GM21360 (cell line): ENCODE results near the gene PHF21B.

ENCODE experiments used
- ATAC-seq: cut with Tn5 transposase; IDR thresholded peaks from one replicate; pipeline ENCODE4 v1.9.1; 2021; ENCODE audit warnings: mild to moderate bottlenecking, moderate library complexity; ENCODE audit not compliant: unreplicated experiment

Gene PHF21B

DNA sequence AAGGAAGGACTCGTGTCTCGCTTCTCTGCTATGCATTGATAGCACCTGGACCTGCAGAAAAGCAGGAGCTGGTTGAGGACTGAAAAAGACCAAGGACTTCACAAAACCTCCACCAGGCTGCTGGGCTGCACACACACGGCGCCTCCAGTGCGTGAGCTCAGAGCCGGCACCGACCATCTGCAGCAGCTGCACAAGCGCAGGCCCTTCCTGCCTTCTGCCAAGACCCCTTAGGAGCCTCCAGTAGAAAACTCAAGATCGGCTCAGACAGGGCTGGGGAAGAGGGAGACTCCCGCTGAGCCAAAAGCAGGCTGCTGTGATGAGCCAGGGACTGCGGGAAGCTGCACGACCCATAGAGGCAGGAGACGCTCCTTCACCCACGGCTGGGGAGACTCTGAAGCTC lies 70.9 kb downstream of the PHF21B start:
- no peak for ATAC-seq

DNA sequence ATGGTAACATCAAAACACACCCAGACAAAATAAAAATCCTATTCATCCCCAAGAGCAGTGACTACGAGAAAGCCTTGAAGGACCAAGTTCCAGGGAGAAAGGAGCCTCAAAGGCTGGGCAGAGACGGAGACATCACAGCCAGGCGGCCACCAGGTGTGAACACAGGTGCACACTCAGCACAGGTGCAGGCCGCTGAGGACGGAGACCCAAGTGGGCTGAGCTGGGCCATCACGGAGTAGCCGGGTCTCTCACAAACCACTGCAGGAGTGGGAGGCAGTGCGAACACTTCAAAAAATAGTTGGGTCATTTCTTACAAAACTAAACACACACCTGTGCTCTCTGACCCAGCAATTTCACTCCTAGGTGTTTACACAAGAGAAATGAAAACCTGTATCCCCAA lies 72.6 kb downstream of the PHF21B start:
- ATAC-seq = no peak

DNA sequence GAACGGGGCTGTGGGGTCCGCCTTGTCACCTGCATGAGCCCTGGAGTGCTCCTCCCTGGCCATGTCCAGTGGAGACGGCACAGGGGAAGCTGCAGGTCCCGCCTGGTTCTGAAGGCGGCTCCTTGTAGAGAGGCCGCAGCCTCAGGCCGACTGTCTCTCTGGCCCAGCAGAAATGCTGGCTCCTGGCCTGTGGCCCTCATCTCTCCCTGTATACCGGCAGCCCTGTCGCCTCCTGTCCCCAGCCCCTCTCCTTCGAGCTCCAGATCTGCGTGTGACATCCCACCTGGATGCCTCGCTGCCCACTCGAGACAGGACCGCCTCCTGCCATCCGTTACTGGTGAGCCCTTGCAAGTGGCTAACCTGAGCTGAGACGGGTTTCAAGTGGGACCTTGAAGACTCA lies 73.6 kb downstream of the PHF21B start:
- no peak for ATAC-seq

DNA sequence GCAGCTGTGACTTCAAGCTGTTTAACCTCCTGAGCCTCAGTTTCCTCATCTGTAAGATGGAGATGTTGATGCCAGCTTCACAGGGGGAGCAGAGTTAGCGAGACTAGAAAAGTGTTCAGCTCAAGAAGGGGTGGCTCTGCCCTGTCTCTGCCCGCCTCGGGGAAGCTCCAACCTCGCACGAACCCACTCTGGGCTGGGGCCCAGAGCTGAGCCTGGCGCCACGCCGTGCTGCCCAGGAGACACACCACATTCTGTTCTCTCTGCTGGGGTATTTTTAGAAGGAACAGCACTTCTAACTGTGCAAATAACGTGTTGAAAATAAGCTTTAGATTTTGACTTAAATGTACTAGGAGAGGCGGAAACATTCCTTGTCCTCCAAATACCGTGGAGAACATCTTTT lies 74.1 kb downstream of the PHF21B start:
- ATAC-seq = no peak

DNA sequence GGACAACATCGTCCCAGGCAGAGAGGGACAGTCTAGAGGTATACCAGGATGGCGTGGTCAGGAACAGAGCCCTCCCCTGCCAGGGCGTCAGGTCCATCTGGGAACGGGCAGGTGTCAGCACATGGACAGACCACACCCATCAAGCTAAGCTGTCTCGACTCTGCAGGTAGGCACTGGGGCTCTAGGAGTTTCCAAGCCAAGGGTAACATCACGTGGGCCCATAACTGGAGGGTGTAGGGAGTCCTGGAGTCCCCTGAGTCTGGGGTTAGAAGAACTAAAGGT lies 75.4 kb downstream of the PHF21B start:
- ATAC-seq = no peak

DNA sequence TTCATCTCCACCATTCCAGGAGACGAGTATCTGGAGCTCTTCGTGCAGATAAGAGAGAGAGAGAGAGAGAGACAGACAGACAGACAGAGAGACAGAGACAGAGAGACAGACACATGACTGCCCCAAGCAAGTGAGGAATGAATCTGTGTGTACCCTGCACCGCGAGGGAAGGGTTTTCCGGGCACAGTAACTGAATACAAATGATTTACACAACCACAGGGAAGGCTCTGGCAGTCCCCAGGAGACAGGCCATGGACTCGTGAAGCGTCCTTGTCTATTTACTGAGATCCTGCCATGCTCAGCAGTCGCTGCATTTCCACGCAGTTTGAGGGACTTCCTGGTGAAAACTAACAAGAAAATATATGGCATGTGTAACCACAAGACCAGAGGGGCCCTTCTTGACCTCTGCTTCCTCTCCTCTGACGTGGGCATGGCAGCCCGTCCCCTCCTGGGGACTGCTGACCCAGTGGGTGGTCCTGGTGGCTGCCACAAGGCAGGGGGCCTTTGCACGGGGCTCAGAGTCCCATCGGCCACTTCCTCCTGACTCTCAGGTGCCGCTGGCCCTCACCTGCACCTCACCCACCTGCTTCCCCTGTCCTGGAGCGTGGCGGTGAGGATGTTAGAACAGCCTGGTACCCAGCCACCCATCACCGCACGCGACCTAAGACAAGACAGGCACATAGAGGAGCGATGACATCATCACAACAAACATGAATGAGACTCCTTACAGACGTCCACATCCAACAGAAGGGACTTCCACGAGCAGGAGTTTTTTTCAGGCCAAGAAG lies 75.9 kb downstream of the PHF21B start:
- no peak for ATAC-seq

DNA sequence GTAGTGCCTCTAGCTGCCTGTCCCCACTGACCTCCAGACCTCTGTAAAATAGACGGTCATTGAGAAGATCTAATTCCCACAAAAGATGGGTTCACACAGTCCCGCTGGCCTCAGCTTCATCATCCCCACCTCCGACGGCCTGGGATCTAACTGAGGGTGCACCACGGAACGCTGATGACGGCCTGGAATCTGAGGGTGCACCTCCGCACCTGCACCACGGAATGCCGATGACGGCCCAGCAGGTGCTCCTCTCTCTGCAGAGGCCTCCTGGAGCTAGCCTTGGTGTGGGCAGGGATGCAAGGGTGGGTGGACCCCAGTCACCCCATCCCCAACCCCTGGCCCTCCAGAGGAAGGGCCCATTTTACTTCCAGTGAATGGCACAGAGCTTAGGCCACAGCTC lies 77.3 kb downstream of the PHF21B start:
- ATAC-seq = no peak

DNA sequence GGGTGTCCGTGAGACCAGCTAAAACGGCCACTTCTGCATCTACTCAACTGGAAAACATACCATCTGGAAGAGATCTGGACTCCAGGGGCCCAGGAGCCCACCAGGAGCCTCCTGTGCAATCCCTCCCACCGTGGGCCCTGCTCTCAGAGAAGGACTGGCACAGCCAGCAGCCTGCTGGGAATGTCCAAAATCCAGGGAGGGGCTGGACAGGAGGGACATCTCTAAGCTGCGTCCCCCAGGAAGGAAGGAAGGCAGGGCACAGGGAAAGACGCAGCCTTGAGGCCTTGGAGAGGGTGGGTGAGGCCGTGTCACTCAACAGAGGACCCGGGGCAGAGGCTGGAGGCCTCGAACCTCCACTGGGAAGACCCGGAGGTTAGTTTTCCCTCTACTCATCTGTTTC lies 78.0 kb downstream of the PHF21B start:
- ATAC-seq = no peak

DNA sequence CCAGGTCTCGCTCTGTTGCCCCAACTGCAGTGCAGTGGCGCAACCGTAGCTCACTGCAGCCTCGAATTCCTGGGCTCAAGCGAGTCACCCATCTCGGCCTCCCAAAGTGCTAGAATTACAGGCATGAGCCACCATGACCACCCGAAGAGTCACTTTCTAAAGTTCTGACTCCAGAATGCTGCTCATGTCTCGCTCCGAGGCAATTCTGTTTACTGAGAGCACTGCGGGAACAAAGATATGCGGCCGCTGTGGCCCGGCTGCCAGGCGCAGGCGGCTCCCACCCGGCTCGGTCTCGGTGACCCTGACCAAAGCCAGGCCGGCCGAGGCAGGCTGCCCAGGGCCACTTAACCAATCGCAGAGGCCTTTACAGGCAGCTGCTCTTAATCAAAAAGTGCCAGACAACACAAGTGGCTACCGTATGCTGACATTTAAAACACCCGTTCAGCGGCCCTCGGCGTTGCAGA lies 78.7 kb downstream of the PHF21B start:
- ATAC-seq = no peak

DNA sequence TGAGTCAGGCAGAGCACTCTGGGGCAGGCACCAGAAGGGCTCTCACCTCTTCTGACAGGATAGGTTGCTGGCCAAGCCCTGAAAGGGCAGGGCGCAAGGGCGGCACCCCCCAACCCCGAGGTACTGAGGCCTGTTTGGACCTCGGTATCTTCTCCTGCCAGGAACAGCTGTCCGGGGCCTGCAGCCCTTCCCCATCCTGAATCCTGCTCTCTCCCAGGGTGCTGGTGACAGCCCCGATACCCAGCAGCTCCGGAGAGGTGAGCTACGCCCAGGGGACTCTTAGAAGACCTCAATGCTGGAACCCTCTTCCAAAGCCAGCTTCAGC lies 79.1 kb downstream of the PHF21B start:
- no peak for ATAC-seq

DNA sequence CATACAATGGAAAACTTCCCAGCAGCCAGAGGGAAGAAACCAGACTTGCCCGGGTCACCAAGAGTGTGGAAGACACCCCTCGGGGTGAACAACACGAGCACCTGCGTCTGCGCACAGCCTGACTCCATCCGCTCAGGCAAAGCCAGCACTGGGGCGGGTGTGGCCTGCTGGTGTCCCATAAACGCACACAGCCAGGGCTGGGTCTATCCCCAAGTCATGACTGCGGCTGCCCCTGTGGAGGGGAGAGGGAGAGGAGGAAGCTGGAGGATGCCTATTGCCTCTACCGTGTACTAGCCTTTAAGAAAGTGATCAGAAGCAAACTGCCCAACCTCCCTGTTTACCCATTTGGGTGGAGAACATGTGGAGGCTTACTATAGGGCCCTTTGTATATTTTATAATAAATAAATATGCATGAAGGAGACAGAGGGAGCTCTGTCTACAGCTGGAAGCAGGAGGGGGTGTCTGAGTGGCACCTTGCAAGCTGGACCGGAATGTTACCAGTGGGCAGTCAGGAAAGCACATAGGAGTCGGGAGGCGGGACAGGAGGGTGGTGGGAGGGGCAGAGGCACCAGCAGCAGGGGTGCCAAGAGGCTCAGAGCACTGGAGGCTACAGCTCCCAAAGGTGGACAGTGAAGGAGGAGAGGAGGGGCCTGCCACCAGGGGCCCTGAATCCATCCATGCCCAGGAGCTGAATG lies 79.6 kb downstream of the PHF21B start:
- no peak for ATAC-seq

DNA sequence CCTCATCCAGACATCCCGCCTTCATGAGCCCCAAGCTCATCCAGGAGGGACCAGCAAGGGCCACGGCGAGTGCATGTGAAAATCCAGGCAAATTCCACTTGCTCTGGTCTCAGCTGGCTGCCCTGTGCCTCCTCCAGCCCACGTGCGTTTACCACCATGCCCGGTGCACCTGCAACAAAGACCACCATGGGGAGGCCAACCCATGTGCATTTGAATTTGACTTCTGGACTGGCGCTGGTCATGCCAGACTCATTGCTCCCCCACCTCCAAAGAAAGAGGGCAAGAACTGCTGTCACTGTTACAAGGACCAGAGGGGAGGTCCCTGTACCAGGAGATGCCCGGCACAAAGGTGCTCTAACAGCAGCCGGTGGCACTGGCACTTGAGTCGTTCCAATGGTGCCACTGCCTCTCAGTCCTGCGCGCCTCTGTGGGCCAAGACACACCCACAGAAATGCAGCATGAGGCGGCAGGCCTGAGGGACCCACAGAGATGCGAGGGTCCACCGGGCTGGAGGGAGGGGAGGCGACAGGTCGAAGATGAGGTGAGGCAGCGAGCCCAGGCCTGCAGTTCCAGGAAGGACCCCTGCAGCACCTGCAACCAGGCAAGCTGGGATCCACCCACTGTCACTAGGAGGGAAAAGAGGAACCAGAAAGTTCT lies 80.3 kb downstream of the PHF21B start:
- no peak for ATAC-seq

DNA sequence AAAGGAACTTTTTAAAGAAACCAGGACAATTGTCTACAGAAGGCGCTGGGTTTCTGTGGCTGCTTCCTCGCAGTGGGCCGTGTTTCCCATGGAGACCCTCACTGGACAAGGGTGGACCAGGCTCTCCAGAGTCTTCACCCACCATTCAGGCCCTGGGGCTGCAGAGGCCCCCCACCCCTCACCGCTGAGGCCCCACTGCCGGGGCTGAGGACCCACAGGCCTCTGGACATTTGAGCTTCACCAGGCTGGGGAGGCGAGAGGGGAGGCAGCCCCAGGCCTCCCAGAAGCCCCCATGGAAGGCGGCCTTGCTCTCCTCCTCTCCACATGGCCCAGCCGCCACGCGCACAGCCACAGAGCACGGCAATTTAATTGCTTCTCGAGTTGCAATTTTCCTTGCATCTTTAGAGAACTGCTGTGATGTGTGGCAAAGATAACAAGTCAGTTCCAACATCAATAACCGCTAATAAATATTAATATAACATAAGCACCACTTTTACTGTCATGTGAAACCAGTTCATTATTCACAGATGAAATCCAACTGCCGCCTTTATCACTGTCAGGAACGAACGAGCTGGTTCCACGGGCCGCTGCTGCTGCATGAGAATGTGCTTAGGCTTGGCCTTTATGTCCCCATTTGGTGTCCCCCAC lies 81.0 kb downstream of the PHF21B start:
- no peak for ATAC-seq

DNA sequence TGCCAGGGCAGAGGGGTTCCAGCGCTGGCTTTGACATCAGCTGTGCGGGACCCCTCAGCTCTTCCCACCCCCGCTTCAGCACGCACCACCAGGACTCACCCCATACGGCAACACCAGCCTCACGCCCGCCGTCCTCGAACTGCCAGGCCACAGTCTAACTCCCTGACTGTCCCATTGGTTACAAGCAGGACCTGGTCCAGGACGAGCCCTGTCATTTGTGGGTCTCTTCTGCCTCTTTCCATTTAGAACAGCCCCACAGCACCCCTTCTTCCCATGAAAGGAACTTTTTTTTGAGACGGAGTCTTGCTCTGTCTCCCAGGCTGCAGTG lies 81.7 kb downstream of the PHF21B start:
- ATAC-seq = no peak

DNA sequence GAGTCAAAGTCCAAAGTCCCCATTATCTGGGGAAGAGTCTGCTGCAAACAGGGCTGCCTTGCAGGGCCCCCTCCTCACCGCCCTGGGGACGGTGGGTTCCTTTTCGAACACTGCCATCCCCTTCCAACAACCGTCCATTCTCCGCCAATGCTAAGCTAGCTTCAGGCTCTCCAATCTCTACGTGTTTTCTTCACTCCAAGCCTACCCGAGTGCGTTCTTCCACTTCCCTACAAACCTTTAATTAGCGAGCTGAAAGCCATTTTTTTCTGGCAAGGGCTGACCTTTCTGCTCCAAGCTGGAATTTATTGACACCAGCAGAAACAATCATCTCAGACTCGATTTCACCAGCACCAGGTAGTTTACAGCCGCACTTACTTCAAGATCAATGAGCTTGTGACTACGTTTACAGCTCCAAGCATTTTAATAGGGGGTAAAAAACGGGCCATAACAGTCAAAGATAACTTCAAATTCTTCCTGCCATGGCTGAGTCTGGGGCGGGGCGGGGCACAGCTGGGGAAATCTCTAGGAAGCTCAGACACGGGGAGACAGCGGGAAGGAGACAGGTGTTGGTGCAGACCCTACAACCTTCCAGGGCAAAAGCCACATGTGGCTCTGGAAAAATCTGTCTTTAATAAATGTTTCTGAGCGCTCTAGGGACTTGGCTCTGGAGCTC lies 82.2 kb downstream of the PHF21B start:
- no peak for ATAC-seq

DNA sequence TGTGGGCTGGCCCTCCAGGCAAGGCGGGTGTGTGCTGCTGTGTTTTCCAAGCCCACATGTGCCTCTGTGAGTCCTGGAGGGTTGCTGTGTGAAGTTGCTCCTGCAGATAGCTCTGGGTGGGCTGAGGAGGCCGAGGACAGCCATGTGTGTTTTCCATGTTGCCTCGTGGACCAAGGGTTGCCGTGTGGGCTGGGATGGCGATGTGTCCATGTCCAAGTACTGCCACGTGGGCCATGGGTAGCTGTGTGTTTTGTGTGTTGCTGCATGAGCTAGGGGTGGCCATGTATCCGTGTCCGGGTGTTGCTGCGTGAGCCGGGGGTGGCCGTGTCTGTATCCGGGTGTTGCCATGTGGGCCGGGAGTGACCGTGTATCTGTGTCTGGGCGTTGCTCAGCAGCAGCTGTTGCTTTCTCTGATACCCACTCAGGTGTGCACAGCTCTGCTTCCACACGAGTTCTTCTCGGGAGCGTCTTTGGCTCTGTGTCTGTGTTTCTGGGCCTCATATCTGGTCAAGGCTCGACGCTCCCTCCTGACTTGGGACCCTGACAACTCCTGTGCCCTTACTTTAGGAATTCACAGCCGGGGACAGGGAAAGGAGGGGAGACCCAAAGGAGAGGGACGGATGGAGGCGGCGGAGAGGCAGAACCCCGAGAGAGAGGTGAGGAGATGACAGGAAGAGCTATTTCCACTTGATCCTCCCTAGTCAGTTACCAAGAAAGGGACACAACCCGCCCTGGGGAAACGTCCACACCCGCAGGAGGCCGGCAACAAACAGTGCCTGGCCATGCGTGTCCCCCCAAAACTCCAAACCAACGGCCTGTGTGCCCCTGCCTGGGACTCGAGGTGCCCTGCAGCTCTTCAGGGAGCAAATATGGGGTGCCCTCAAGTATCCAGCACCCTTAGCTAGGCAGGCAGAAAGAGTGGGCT lies 83.1 kb downstream of the PHF21B start:
- ATAC-seq = no peak

DNA sequence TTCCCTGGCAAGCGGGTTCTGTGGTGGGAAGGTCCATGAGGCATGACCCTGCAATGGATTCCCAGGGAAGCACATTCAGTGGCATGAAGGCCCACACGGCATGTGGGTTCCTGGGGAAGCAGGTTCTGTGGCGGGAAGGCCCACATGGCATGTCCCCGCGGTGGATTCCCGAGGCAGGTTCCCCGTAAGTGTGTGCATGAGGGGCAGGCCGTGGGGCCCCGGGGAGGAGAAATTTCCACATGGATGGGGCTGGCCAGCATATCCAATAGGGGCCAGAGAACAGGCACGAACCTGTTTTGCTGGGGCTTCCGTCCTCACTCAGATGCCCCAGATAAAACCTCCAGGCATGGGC lies 83.7 kb downstream of the PHF21B start:
- ATAC-seq = no peak

DNA sequence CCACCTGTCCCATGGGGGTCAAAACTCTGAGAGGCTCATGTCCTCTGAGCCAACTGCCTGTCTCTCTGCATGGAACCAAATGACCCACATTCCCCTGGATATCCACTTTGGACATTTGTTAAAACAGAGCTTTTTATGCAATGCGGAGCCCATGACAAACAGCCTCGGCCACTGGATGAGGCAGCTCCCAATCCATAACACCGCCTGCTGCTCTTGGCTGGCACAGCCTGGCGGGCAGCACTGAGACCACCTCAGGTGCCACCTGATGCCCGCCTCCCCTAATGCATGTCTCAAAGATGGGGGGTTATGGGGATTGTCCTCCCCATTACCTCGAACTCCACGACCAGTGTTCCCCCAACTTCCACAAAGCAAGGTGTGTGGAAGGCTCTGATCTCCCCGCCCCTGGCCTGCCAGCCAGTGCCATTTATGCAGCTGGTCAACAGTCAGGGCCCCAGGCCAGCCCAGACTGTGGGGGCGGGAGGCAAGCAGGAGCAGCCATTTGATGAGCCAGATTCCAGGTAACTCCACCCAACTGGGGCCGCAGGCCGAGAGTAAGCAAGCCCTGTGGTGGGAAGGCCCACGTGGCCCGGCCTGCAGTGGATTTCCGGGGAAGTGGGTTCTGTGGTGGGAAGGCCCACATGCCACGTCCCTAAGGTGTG lies 84.2 kb downstream of the PHF21B start:
- no peak for ATAC-seq

DNA sequence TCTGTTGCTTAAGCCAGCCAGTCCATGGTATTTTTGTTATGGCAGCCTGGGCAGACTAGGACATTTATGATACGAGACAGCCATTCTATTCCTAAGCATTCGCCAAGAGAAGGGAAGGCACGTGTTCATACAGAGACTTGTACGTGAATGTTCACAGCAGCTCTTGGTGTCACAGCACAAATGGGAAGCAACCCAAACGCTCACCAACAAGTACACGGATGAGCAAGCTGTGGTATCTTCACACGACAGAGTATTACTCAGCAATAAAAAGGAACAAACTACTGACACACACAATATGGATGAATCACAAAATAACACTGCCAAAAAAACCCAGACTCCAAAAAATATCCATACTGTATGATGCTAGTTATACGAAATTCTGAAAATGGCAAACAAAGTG lies 85.1 kb downstream of the PHF21B start:
- ATAC-seq = no peak

DNA sequence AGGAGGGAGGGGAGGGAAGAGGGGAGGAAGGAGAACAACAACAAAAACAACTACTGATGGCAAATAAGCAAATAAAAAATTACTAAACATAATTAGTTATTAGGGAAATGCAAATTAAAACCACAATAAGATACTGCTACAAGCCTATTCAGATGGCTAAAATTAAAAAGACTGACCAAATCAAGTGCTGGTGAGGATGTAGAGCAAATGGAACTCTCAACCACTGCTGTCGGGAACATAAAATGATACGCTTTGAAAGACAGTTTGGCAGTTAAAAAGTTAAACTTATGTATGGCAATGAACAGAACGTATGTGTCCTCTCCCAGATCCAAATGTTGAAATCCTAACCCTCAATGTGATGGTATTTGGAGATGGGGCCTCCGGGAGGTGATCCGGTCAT lies 85.7 kb downstream of the PHF21B start:
- ATAC-seq = no peak
